HUES64 (cell line): ENCODE measurements around the gene NDUFS4.
A peak's percentile ranks its signal among the peaks of the same experiment; 100 is the strongest.
"Not testable (repeated sequence)": the region's sequence is repeated elsewhere in the genome, so short reads cannot be mapped to it uniquely, and the experiment has no call there.

Experiments used
- H3K27ac ChIP-seq: 2 replicates; pipeline ENCODE4 v1.7.0; 2013; ENCODE audit warnings: low read depth, low read length, inconsistent platforms
- H3K27me3 ChIP-seq: 2 replicates; pipeline ENCODE4 v1.6.1; 2013; ENCODE audit warnings: mild to moderate bottlenecking, low read length; ENCODE audit not compliant: insufficient read depth
- H3K36me3 ChIP-seq: 2 replicates; pipeline ENCODE4 v1.6.1; 2013; ENCODE audit warnings: mild to moderate bottlenecking, low read length; ENCODE audit not compliant: insufficient read depth
- H3K4me1 ChIP-seq: 2 replicates; pipeline ENCODE4 v1.6.1; 2013; ENCODE audit warnings: mild to moderate bottlenecking, low read length, moderate library complexity; ENCODE audit not compliant: insufficient read depth
- H3K4me3 ChIP-seq: 2 replicates; pipeline ENCODE4 v1.5.1; 2013; ENCODE audit warnings: mild to moderate bottlenecking, low read length, moderate library complexity
- H3K9ac ChIP-seq: 2 replicates; pipeline ENCODE4 v1.6.1; 2013; ENCODE audit warnings: mild to moderate bottlenecking, low read depth, low read length
- H3K9me3 ChIP-seq: 2 replicates; pipeline ENCODE4 v1.6.1; 2013; ENCODE audit warnings: low read depth, low read length; ENCODE audit not compliant: insufficient read depth
- WGBS: fragments of 150-250, 120-280 bp; methylation state at CpG from one replicate; pipeline ENCODE4 v1.1.7; 2013; ENCODE audit warnings: missing lambda C conversion rate; 5-methylcytosine and 5-hydroxymethylcytosine counted together

Gene NDUFS4

DNA sequence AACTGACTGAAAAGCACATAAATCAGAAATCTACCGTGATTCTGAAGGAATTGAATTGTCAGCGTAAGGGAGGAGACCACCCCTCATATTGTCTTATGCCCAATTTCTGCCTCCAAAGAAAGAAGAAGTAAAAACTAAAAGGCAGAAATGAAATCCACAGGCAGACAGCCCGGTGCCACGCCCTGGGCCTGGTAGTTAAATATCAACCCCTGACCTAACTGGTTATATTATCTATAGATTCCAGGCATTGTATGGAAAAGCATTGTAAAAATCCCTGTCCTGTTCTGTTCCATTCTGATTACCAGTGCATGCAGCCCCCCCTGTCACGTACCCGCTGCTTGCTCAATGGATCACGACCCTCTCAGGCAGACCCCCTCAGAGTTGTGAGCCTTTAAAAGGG lies 11.9 kb upstream of the NDUFS4 start:
- WGBS: 98% methylated on average over 7 of the region's 7 CpGs
- H3K27ac ChIP-seq: not testable (repeated sequence)

DNA sequence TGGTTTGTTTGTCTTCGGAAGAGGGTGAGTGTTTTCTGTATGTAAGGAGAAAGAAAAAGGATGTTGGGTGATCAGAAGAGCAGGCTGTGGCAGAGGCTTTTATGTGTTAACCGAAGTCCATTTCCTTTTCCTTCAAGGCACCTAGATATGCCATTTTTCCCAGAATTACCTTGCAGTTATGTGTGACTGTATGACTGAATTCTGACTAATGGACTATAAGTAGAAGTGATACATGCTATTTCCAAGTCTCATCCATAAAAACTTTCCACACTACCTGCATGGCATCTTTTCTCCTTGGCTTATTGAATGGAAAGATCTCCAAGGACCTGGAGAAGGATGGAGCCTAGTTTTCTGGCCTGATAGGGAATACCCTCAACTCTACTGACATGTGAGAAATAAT lies 10.6 kb upstream of the NDUFS4 start:
- no peak overlapping the region for H3K27ac ChIP-seq
- H3K36me3 ChIP-seq: no peaks in the 10 kb centered on the region
- H3K4me1 ChIP-seq: peaks cover 27% of the 10 kb centered on the region
- H3K4me3 ChIP-seq: no peak overlapping the region
- H3K9me3 ChIP-seq: no peaks in the 10 kb centered on the region
- 100% methylated on average over 2 of the region's 2 CpGs for WGBS
- H3K9ac ChIP-seq: no peak overlapping the region
- no peaks in the 10 kb centered on the region for H3K27me3 ChIP-seq

More for the DNA sequence above, 11.9 kb upstream of the NDUFS4 start:
- H3K27me3 ChIP-seq, H3K9me3 ChIP-seq, H3K9ac ChIP-seq, H3K4me3 ChIP-seq, H3K36me3 ChIP-seq: not testable (repeated sequence)
- peaks cover 39% of the 10 kb centered on the region for H3K4me1 ChIP-seq

DNA sequence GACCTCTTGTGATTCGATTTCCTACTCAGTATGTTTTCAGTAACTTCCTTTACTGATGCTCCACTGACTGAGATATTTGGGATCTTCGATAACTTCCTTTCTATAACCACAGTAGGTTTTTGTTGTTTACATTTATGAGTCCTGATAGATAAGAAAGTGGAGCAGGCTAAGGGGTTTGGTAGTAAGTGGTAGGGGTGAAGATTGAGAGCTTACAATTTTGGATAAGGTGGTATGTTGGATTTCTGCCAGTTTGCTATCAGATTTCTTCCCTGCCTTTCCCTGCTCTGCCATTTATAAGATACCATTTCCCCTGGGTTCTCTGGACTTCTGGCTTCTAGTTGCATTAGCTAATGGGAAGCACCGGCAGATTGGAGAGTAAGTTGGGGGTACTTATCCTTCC lies 7.9 kb upstream of the NDUFS4 start:
- WGBS: 92% methylated on average over 3 of the region's 3 CpGs
- Histone ChIP-seq H3K36me3 (no peaks in the 10 kb centered on the region), H3K27ac (no peak overlapping the region)

DNA sequence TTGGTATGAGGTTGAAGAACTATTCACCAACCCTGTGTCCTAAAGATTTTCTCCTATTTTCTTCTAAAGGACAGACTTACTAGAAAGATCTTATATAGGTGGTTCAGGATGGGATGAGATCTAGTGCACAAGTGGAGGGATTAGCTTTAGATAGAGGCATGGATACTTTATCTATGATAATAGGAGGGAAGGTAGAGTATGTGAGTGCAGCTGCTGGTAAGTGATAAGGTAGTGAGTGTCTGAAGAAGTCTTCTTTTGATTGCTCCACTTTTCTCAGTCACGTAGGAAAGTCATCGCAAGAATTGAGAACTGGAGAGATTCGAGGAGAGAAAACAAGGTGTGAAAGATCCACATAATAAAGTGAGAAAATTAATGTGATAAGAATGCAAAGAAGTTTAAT lies 6.0 kb upstream of the NDUFS4 start:
- no peak overlapping the region for H3K4me3 ChIP-seq
- no peaks in the 10 kb centered on the region for H3K36me3 ChIP-seq
- H3K4me1 ChIP-seq: no peaks in the 10 kb centered on the region
- WGBS: 96% methylated on average over 3 of the region's 3 CpGs
- H3K9ac ChIP-seq: no peak overlapping the region
- no peak overlapping the region for H3K27ac ChIP-seq
- H3K9me3 ChIP-seq: peaks cover 10% of the 10 kb centered on the region
- no peaks in the 10 kb centered on the region for H3K27me3 ChIP-seq

More for the DNA sequence above, 7.9 kb upstream of the NDUFS4 start:
- Histone ChIP-seq H3K4me1 (peaks cover 1% of the 10 kb centered on the region; the same call in 1 of the 2 replicates), H3K27me3 (no peaks in the 10 kb centered on the region), H3K9me3 (no peaks in the 10 kb centered on the region), H3K9ac (no peak overlapping the region), H3K4me3 (no peak overlapping the region)

DNA sequence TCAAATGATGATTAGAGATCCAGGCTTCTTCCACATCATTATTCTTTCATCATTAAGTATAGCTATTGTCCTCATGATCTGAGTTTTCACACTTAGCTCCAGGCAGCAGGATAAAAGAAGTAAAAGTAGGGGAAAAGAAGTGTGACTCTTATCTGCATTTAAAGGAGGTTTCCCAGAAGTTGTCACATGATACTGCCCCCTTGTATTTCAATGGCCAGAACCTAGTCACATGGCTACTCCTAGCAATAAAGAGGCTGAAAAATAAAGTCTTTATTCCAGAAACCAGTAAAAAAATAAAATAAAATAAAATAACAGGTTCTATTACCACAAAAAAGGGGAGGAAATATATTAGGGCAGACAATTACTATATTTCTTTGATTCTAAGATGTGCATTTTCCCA lies 5.3 kb upstream of the NDUFS4 start:
- Histone ChIP-seq H3K4me1 (no peaks in the 10 kb centered on the region), H3K27ac (no peak overlapping the region), H3K4me3 (no peak overlapping the region), H3K27me3 (no peaks in the 10 kb centered on the region), H3K9me3 (peaks cover 11% of the 10 kb centered on the region), H3K36me3 (no peaks in the 10 kb centered on the region), H3K9ac (no peak overlapping the region)

DNA sequence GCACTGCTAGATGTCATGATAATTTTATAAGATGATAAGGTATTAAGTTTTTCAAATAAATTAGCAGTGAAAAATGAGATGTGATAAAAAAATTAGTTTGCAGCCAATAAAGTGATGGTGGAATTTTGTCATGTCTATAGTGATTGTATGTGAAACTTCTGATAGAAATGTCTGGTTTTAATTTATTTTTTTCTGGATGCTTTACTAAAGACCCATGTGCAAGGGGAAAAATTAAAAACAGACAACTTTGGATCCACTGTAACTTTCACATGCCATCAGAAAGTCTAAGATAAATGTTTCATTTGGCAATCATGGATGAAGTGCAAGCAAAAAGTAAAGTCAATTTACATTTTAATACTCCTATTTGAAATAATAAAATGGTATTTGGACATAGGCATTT lies 4.4 kb upstream of the NDUFS4 start:
- no peaks in the 10 kb centered on the region for H3K36me3 ChIP-seq
- H3K4me3 ChIP-seq: no peak overlapping the region
- H3K9me3 ChIP-seq: peaks cover 11% of the 10 kb centered on the region
- H3K4me1 ChIP-seq: no peaks in the 10 kb centered on the region
- H3K9ac ChIP-seq: no peak overlapping the region
- H3K27me3 ChIP-seq: no peaks in the 10 kb centered on the region
- H3K27ac ChIP-seq: no peak overlapping the region

DNA sequence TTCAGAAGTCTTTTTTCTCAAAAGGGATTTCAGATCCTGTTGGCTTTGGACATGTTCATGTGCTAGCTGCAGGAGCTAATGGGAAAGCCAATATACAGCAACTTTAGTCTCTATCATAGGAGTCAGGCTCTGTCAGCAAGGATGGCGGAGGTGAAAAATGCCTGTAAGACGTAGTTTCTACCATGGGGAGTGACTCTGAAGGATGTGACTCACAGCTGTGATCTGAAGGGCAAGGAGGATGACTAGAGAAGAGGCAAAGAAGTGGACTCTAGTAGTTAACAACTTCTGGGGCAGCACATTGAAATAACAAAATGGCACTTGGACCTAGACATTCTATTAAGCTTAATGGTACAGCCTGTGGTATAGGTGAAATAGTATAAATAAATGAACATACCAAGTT lies 3.1 kb upstream of the NDUFS4 start:
- Histone ChIP-seq H3K9ac (no peak overlapping the region), H3K27ac (no peak overlapping the region), H3K9me3 (peaks cover 11% of the 10 kb centered on the region), H3K27me3 (no peaks in the 10 kb centered on the region), H3K4me3 (no peak overlapping the region), H3K36me3 (no peaks in the 10 kb centered on the region), H3K4me1 (peaks cover 7% of the 10 kb centered on the region; the same call in 1 of the 2 replicates)
- WGBS: 92% methylated on average over 2 of the region's 2 CpGs

DNA sequence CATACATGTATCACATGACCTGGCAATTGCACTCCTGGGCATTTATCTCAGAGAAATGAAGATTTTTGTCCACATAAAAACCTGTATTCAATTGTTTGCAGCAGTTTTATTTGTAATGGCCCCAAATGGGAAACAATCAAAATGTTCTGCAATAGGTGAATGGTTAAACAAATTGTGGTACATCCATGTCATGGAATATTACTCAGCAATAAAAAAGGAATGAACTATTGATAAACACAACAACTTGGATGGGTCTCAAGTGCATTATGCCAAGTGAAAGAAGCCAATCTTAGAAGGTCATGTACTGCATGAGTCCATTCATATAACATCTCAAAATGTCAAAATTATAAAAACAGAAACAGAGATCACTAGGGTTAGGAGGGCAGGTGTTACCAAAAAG lies 1.5 kb upstream of the NDUFS4 start:
- Histone ChIP-seq H3K36me3 (no peaks in the 10 kb centered on the region; the same call in 1 of the 2 replicates), H3K4me1 (peaks cover 7% of the 10 kb centered on the region; the same call in 1 of the 2 replicates), H3K9me3 (peaks cover 11% of the 10 kb centered on the region), H3K27ac (no peak overlapping the region), H3K4me3 (no peak overlapping the region), H3K9ac (no peak overlapping the region), H3K27me3 (no peaks in the 10 kb centered on the region)

DNA sequence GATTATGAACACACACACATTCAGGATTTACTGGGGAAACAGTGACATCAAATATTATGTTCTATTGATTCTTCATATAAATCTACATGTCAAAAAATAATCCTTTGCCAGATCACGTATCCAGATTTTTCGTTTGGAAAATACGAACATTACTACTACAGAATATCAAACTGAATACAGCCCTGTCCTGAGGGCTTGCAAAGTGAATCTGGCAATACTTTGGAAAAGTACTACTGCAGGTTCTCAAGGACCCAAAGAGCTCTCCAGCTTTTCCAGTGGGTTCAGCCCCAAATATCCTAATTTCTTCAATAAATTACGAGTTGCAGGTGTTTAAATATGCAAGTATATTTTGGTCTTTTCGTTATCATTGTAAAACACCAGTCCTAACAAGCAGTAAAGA lies 411 bp upstream of the NDUFS4 start:
- H3K9ac ChIP-seq: peak overlapping the region; percentile 93
- peak overlapping the region; percentile 95 for H3K4me3 ChIP-seq
- peaks cover 7% of the 10 kb centered on the region; the same call in 1 of the 2 replicates for H3K4me1 ChIP-seq
- peak overlapping the region; percentile 79 for H3K27ac ChIP-seq
- H3K36me3 ChIP-seq: no peaks in the 10 kb centered on the region; the same call in 1 of the 2 replicates
- H3K9me3 ChIP-seq: peaks cover 11% of the 10 kb centered on the region
- WGBS: 72% methylated on average over 3 of the region's 5 CpGs
- H3K27me3 ChIP-seq: no peaks in the 10 kb centered on the region

DNA sequence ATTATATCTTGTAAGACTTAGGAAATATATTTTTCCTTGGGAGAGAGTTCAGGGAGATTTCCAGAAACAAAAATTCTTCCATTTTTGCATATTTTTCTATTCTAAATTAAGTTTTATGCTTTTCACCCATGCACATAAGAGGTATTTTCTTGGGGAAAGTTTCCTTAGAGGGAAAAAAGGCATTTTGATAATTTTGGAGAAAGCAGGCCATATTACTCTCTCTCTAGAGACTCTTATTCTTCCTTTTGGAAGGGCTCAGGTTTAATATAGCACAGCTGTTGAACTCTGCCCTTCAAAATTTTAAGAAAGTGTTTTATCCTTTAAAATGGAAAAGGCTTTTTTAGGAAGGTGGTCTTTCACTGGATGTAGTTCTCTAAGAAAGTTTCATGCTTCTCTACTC lies 8.0 kb downstream of the NDUFS4 start:
- H3K27ac ChIP-seq: no peak overlapping the region
- H3K9ac ChIP-seq: no peak overlapping the region
- H3K4me3 ChIP-seq: no peak overlapping the region
- H3K9me3 ChIP-seq: no peaks in the 10 kb centered on the region
- H3K4me1 ChIP-seq: peaks cover 5% of the 10 kb centered on the region; the same call in 1 of the 2 replicates
- H3K36me3 ChIP-seq: no peaks in the 10 kb centered on the region
- H3K27me3 ChIP-seq: no peaks in the 10 kb centered on the region

DNA sequence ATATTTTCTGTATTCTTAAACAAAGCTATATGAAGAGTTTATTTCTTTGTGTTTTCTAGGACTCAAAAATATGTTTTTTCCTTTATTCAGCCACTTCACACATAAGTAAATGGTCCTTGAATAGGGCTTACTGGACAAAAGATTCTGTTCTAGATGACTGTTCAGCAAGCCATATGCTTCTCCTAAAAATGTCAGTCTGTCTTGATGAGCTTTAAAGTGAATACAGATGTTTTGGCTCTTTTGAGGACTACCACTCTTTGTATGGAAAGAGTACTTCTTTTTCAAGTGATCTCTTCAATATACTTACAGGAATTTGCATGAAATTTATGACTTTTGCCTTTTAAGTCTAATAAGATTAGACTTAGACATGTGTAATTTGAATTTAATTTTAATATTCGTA lies 8.4 kb downstream of the NDUFS4 start:
- Histone ChIP-seq H3K4me3 (no peak overlapping the region), H3K27me3 (no peaks in the 10 kb centered on the region), H3K9me3 (no peaks in the 10 kb centered on the region), H3K9ac (no peak overlapping the region), H3K4me1 (peaks cover 5% of the 10 kb centered on the region; the same call in 1 of the 2 replicates), H3K27ac (no peak overlapping the region), H3K36me3 (no peaks in the 10 kb centered on the region)
- WGBS: 100% methylated on average over 1 of the region's 1 CpG

DNA sequence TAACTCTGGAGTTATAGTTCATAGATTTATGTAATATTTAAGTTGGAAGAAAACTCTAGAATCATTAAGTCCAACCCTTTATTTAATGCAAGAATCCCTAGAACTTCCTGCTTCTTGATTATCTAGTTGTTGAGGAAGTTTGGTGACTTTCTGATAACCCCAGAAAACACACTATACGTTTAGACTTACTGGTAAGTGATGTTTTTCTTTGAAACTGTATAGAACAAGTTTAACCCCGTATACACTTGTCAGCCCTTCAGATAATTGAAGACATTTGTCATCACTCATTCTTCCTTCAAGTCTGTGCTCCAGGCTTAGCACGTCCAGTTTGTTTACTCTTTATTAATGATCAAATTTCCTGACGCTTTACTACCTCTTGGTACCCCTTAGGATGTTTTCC lies 9.0 kb downstream of the NDUFS4 start:
- Histone ChIP-seq H3K27ac (no peak overlapping the region), H3K4me1 (peaks cover 5% of the 10 kb centered on the region; the same call in 1 of the 2 replicates), H3K9ac (no peak overlapping the region), H3K27me3 (no peaks in the 10 kb centered on the region), H3K36me3 (no peaks in the 10 kb centered on the region), H3K9me3 (no peaks in the 10 kb centered on the region), H3K4me3 (no peak overlapping the region)
- 89% methylated on average over 3 of the region's 4 CpGs for WGBS
